GM21360 (cell line): ENCODE measurements around the gene TNS1.

Experiments used
- ATAC-seq: cut with Tn5 transposase; IDR thresholded peaks from one replicate; pipeline ENCODE4 v1.9.1; 2021; ENCODE audit warnings: mild to moderate bottlenecking, moderate library complexity; ENCODE audit not compliant: unreplicated experiment

TNS1 gene

GRCh38 chr2:217803653-217803960 is 199.2 kb downstream of the TNS1 start:
- ATAC-seq, result no peak

GRCh38 chr2:217802876-217803652 is 199.7 kb downstream of the TNS1 start:
- ATAC-seq, result no peak

- no peak for ATAC-seq
Measured at GRCh38 chr2:217802266-217802665, 200.5 kb downstream of the TNS1 start.

GRCh38 chr2:217801711-217802110 is 201.1 kb downstream of the TNS1 start:
- ATAC-seq, result no peak

- ATAC-seq, result no peak
Measured at GRCh38 chr2:217801115-217801531, 201.7 kb downstream of the TNS1 start.

GRCh38 chr2:217800433-217801114 is 202.2 kb downstream of the TNS1 start:
- ATAC-seq, result no peak

- ATAC-seq, result no peak
Measured at GRCh38 chr2:217799563-217800432, 203.0 kb downstream of the TNS1 start.

- ATAC-seq, result no peak
Measured at GRCh38 chr2:217798743-217799562, 203.8 kb downstream of the TNS1 start.

GRCh38 chr2:217798191-217798590 is 204.6 kb downstream of the TNS1 start:
- no peak for ATAC-seq

- ATAC-seq, result no peak
Measured at GRCh38 chr2:217797661-217798069, 205.1 kb downstream of the TNS1 start.

GRCh38 chr2:217797165-217797564 is 205.6 kb downstream of the TNS1 start:
- ATAC-seq, result no peak

- no peak for ATAC-seq
Measured at GRCh38 chr2:217795706-217796465, 206.9 kb downstream of the TNS1 start.

- ATAC-seq, result no peak
Measured at GRCh38 chr2:217795067-217795466, 207.7 kb downstream of the TNS1 start.

GRCh38 chr2:217794133-217794986 is 208.4 kb downstream of the TNS1 start:
- ATAC-seq, result no peak

- ATAC-seq, result no peak
Measured at GRCh38 chr2:217793566-217794132, 209.1 kb downstream of the TNS1 start.

GRCh38 chr2:217792626-217793527 is 209.9 kb downstream of the TNS1 start:
- no peak for ATAC-seq

GRCh38 chr2:217791551-217791950 is 211.2 kb downstream of the TNS1 start:
- no peak for ATAC-seq
